Dendritic cell treated with granulocyte-macrophage colony-stimulating factor and Interleukin-4, amounts not matched to agents 40 ng/mL and 50 ng/mL, for 4 days (primary cell): ENCODE data around the gene VAMP5.
A peak's percentile ranks its signal among the peaks of the same experiment; 100 is the strongest.
"Not testable (repeated sequence)": the region's sequence is repeated elsewhere in the genome, so short reads cannot be mapped to it uniquely, and the experiment has no call there.

Source experiments
- H3K27ac Mint-ChIP-seq: one replicate; pipeline ENCODE4 v1.8.0; 2022; ENCODE audit warnings: mild to moderate bottlenecking, mixed read lengths
- H3K27me3 Mint-ChIP-seq: one replicate; pipeline ENCODE4 v1.8.0; 2022; ENCODE audit warnings: mild to moderate bottlenecking, mixed read lengths
- H3K36me3 Mint-ChIP-seq: one replicate; pipeline ENCODE4 v1.8.0; 2022; ENCODE audit warnings: low read depth, mixed read lengths
- H3K4me1 Mint-ChIP-seq: one replicate; pipeline ENCODE4 v1.8.0; 2022; ENCODE audit warnings: low read depth, mixed read lengths
- H3K4me3 Mint-ChIP-seq: one replicate; pipeline ENCODE4 v1.8.0; 2022; ENCODE audit warnings: mild to moderate bottlenecking, moderate library complexity, mixed read lengths
- H3K9me3 Mint-ChIP-seq: one replicate; pipeline ENCODE4 v1.8.0; 2022; ENCODE audit warnings: mixed read lengths
- intact Hi-C: fragments of 100-400 bp; cut with micrococcal nuclease; formaldehyde crosslinking; loops from one replicate; pipeline ENCODE4 v1.15.0; 2022

VAMP5 gene

DNA sequence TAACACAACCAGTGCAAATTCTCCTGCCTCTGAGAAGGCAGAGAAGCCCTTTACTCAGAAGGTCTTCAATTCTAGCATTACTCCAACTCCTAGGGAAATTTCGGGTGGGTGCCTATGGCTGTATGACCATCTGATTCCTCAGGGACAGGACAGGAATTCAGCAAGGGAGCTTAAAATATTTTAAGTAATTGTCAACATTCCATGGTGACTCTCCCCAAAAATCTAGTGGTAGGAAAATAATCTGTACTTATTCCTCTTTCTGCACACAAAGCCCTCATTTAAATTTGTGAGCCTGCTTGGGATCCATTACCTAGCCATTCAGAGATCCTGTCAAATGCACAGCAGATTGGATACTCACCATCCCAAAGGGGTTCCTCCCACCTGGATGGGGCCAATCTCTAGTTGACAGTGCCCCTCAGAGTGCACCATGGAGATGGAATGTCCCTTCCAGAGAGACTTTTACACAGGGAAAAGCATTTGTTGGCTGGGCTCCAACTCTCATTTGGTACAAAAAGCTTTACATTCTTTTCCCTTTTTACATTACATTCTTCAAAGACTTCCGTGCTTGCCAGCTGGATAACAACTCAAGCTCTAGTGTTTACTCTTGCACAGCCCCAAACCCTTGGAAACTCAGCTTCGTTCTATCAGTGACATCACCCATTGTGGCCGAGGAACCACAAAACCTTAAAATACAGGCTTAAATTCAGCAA is 21.3 kb downstream of the VAMP5 start:
- Mint-ChIP-seq H3K27me3 (no peaks in the 10 kb centered on the region), H3K4me3 (no peak overlapping the region), H3K36me3 (peaks cover 73% of the 10 kb centered on the region)

DNA sequence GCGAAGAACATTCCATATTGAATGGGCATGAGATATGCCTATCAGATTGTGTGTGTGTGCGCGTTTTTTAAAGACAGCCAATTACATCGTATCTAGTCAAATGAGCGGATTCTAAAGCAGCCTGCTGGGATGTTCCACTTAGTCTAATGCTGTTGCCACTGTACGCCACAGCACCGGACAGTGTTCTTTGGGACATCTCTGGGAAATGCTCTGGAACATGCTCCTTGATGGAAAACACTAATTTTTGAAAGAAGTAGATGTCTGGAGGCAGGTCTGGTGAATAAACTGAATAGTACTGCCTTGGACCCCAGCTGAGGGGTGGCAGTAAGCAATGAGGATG is 21.9 kb downstream of the VAMP5 start:
- Mint-ChIP-seq H3K4me3 (no peak overlapping the region), H3K4me1 (peaks cover 78% of the 10 kb centered on the region), H3K9me3 (no peaks in the 10 kb centered on the region), H3K36me3 (peaks cover 69% of the 10 kb centered on the region), H3K27me3 (no peaks in the 10 kb centered on the region), H3K27ac (no peak overlapping the region)
- intact Hi-C loops, result no loop called here

More for the DNA sequence above, 21.3 kb downstream of the VAMP5 start:
- Mint-ChIP-seq H3K27ac (no peak overlapping the region), H3K9me3 (no peaks in the 10 kb centered on the region), H3K4me1 (peaks cover 83% of the 10 kb centered on the region)
- intact Hi-C loops, result no loop called here

DNA sequence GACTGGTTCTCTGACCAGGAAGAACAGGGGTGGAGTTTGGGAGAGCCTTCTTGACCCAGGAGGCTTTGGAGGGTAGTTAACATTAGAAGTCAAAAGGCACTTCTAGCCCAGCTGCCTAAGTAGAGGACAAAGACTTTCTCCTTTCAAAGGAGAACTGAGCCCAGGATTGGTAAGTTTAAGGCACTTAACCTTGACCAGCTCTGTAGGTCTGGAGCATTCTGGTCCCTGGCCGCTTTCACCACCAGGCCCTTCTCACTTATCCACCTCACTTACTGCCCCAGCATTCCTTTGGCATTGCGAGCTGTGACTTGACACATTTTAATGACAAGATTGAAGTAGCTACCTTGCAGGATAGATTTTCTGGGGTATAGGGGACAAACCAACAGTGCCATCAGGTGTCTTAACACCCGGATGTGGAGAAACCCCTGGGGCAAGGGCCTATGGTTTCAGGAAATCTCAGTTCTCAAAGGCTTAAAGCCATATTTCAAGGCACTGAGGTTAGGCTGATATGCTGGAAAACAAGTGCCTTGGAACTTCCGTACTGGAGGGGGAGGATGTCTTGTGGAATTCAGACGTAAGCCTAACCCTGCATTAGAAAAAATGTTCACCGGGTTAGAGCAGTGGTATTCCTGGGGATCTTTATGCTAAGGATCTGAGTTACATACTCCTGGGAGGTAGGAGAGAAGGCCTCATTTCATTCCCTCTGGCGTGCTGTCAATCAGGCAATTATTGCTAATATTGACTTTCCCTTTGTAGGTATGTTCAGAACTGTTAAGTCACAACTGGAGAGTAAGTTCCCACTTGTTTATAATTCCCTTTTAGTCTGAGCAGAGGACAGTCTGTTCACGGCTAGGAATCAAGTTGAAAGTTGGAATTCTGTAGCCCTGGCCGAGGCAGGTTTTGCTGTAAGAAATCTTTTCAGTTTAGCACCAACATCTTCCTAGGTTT is 23.3 kb downstream of the VAMP5 start:
- Mint-ChIP-seq H3K27ac (no peak overlapping the region), H3K9me3 (no peaks in the 10 kb centered on the region), H3K4me1 (peaks cover 69% of the 10 kb centered on the region), H3K36me3 (peaks cover 63% of the 10 kb centered on the region), H3K4me3 (no peak overlapping the region), H3K27me3 (no peaks in the 10 kb centered on the region)
- intact Hi-C loops, result no loop called here

DNA sequence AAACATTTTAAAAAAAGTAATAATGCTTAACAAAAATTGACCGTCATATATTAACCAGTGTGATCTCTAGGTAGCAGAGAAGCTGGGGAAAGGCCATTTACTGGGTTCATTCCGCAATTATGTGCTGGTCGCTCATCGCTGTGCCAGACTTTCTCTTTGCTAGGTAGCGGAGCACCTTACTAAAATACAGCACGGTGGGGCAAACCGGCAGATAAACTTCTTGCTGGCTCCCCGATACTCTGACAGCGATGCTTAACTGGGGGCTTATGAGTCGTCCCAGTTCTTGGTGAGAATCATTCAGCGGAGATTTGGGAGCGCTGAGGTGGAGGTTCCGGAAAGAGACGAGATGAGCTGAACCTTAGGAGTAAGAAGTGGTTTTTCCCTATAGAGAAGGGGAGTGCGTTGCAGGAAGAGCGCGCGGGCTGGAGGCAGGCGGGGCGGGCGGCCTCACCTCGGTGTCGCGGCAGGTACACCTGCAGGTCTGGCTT is 27.0 kb downstream of the VAMP5 start:
- Mint-ChIP-seq H3K4me1 (peaks cover 38% of the 10 kb centered on the region), H3K4me3 (peak overlapping the region; percentile 96), H3K27ac (peak overlapping the region; percentile 87), H3K27me3 (no peaks in the 10 kb centered on the region), H3K9me3 (no peaks in the 10 kb centered on the region), H3K36me3 (peaks cover 53% of the 10 kb centered on the region)
- intact Hi-C loops, result loop anchor here (10.0 kb wide), 1 partner anchor 494 kb away; the partner anchor contains the start of genes POLR1A and PTCD3

DNA sequence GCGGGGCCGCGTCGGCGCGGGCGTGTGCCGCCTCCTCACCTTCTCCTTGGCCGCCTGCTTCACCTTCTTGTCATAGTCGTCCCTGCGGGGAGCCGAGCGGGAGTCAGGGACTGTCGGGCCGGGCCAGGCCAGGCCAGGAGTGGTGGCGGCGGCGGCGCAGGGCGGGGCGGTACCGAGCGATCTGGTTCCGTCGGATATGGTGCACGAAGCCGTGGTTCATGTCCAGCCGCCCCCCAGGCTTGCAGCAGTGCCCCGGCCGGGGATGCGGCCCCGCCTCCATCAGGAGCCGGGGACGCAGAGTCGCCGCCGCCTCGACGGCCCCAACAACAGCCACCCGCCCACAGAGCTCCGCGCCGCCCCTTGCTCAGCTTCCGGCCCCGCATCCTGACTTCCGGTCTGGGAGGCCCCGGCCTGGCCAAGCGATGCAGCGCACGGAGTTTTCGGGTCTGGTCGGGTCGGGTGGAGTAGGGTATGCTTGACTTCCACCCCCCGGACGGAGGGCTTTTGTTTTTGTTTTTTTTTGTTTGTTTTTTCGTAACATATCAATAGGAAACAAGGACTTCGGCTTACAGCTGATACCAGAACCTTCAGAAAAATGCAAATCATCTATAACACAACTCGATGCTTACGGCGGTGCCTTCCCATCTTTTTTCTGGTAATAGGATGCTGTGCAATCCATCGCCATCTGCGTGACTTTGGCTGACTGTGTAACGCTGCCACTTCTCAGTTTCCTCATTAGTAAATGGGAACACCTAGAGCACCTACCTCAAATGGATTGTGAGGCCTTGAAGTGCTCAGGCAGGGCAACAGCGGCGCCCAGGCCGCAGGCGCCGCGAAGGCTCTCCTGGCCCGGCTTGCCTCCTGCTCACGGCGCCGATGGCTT is 27.7 kb downstream of the VAMP5 start, which contains the start of gene C2orf68:
Gene C2orf68, minus strand, starts transcription at position 362 of the 883 bp plus-strand sequence. Its CDS starts 82 bp downstream, at position 280.
- Mint-ChIP-seq H3K4me1 (peaks cover 37% of the 10 kb centered on the region), H3K36me3 (peaks cover 54% of the 10 kb centered on the region), H3K27me3 (no peaks in the 10 kb centered on the region), H3K4me3 (peak within 1 kb of the TSS; percentile 96), H3K27ac (peak within 1 kb of the TSS; percentile 87), H3K9me3 (no peaks in the 10 kb centered on the region)
- intact Hi-C loops, result loop anchor here (10.0 kb wide), 1 partner anchor 493 kb away; the partner anchor contains the start of genes POLR1A and PTCD3

DNA sequence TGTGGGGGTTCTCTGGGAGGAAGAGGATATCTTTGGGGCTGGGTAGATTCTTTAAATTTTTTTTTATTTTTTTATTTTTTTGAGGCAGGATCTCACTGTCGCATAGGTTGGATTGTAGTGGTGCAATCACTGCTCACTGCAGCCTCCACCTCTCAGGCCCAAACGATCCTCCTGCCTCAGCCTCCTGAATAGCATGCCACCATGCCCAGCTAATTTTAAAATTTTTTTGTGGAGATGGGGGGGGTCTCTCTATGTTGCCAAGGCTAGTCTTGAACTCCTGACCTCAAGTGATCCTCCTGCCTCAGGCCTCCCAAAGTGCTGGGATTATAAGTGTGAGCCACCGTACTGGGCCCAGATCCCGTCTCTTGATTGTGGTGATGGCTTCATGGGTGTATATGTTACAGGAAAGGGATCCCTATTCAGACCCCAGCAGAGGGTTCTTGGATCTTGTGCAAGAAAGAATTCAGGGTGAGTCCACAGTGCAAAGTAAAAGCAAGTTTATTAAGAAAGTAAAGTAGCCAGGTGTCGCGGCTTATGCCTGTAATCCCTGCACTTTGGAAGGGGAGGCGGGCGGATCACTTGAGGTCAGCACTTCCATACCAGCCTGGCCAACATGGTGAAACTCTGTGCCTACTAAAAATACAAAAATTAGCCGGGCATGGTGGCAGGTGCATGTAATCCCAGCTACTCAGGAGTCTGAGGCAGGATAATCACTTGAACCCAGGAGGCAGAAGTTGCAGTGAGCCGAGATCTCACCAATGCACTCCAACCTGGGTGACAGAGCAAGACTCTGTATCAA is 29.7 kb downstream of the VAMP5 start:
- no peak overlapping the region for H3K27ac Mint-ChIP-seq
- H3K4me1 Mint-ChIP-seq, result peaks cover 33% of the 10 kb centered on the region
- peaks cover 45% of the 10 kb centered on the region for H3K36me3 Mint-ChIP-seq
- no peak overlapping the region for H3K4me3 Mint-ChIP-seq
- H3K9me3 Mint-ChIP-seq, result no peaks in the 10 kb centered on the region
- H3K27me3 Mint-ChIP-seq, result no peaks in the 10 kb centered on the region
- intact Hi-C loops, result loop anchor here (10.0 kb wide), 1 partner anchor 491 kb away; the partner anchor contains the start of genes POLR1A and PTCD3

DNA sequence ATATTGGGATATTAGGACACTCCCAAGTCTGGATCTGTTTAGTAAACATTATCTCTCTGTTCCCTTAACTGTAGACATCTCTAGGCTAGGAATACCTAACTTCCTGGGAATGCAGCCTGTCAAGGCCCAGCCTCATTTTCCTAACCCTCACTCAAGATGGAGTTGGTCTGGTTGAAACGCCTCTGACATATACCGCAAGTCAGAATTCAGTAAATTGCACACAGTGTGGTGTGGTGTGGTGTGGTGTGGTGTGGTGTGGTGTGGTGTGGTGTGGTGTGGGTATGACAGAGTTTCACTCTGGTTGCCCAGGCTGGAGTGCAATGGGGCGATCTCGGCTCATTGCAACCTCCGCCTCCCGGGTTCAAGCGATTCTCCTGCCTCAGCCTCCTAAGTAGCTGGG is 30.5 kb downstream of the VAMP5 start:
- H3K4me3 Mint-ChIP-seq, result not testable (repeated sequence)

DNA sequence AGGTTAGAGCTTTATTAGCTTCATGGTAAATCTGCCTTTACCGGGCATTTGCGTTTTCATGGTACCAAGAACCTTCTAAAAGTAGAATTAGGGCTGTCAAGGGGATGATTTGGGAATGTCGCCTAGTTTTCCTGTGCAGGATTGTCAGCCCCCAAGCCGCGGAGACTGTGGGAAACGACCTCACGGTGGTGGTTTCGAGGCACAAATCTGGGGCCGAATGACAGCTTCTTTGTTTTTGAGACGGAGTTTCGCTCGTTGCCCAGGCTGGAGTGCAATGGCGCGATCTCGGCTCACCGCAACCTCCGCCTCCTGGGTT is 31.1 kb downstream of the VAMP5 start:
- Mint-ChIP-seq H3K36me3 (peaks cover 42% of the 10 kb centered on the region), H3K4me1 (peaks cover 24% of the 10 kb centered on the region), H3K9me3 (no peaks in the 10 kb centered on the region), H3K27me3 (no peaks in the 10 kb centered on the region), H3K27ac (peak overlapping the region; percentile 92), H3K4me3 (peak overlapping the region; percentile 91)
- intact Hi-C loops, result loop anchor here (10.0 kb wide), 1 partner anchor 489 kb away; the partner anchor contains the start of genes POLR1A and PTCD3

More for the DNA sequence above, 30.5 kb downstream of the VAMP5 start:
- not testable (repeated sequence) for H3K9me3 Mint-ChIP-seq, H3K27me3 Mint-ChIP-seq
- H3K36me3 Mint-ChIP-seq, result peaks cover 43% of the 10 kb centered on the region
- intact Hi-C loops, result loop anchor here (10.0 kb wide), 1 partner anchor 490 kb away; the partner anchor contains the start of genes POLR1A and PTCD3
- H3K4me1 Mint-ChIP-seq, result peaks cover 30% of the 10 kb centered on the region
- H3K27ac Mint-ChIP-seq, result peak overlapping the region; percentile 92

DNA sequence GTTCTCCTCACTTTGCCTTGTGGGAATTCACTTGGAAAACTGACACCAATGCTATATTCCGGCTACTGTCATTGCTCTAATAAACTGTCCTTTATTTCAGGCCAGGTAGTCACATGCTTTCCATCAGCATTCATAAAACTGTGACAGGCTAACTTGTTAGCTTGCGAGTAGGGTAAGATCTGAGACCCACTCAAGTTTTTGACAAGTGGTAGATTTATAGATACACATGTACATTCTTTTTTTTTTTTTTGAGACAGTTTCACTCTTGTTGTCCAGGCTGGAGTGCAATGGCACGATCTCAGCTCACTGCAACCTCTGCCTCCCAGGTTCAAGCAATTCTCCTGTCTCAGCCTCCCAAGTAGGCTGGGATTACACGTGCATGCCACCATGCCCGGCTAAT is 33.5 kb downstream of the VAMP5 start:
- not testable (repeated sequence) for H3K27me3 Mint-ChIP-seq, H3K4me3 Mint-ChIP-seq, H3K9me3 Mint-ChIP-seq
- peak overlapping the region; percentile 92 for H3K27ac Mint-ChIP-seq
- intact Hi-C loops, result loop anchor here (2.0 to 10.0 kb wide), 2 partner anchors 15 to 487 kb away; partner anchors contain the start of genes POLR1A, PTCD3 and TMEM150A
- peaks cover 57% of the 10 kb centered on the region for H3K36me3 Mint-ChIP-seq
- H3K4me1 Mint-ChIP-seq, result peaks cover 22% of the 10 kb centered on the region

DNA sequence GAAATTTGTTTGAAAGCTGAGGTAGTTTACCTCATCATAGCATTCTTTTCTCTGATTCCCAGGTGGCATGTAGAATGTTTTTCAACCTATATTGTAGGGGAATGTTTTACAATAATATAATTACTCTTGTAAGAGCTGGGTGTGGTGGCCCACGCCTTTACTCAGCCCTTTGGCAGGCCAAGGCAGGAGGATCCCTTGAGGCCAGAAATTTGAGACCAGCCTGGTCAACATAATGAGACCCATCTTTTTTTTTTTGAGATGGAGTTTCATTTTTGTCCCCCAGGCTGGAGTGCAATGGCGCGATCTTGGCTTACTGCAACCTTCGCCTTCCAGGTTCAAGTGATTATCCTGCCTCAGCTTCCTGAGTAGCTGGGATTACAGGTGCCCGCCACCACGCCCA is 35.4 kb downstream of the VAMP5 start:
- Mint-ChIP-seq H3K4me1 (peaks cover 22% of the 10 kb centered on the region), H3K9me3 (no peaks in the 10 kb centered on the region), H3K36me3 (peaks cover 76% of the 10 kb centered on the region), H3K27ac (no peak overlapping the region), H3K4me3 (no peak overlapping the region), H3K27me3 (no peaks in the 10 kb centered on the region)
- intact Hi-C loops, result loop anchor here (10.0 kb wide), 2 partner anchors 485 to 505 kb away; partner anchors contain the start of genes POLR1A and PTCD3

DNA sequence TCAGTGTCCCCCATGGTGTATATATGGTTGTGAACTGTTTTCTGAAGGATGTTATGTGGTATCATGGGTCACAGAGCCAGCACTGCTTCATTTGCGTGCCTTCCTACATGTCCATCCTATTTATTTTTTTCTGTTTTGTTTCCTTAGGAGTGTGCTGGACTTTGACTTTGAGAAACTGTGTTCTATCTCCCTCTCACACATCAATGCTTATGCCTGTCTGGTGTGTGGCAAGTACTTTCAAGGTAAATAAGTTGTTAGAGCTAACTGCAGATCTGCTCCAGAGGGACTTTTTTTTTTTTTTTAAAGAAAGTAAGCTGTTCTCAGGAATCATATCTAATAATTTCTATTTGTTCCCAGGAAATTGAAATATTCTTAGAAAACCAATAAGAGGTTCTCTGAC is 37.1 kb downstream of the VAMP5 start:
- no peak overlapping the region for H3K27ac Mint-ChIP-seq
- peaks cover 22% of the 10 kb centered on the region for H3K4me1 Mint-ChIP-seq
- H3K27me3 Mint-ChIP-seq, result no peaks in the 10 kb centered on the region
- H3K4me3 Mint-ChIP-seq, result no peak overlapping the region
- H3K9me3 Mint-ChIP-seq, result no peaks in the 10 kb centered on the region
- H3K36me3 Mint-ChIP-seq, result peaks cover 88% of the 10 kb centered on the region
- intact Hi-C loops, result loop anchor here (10.0 kb wide), 1 partner anchor 503 kb away; no protein-coding TSS in a partner anchor

DNA sequence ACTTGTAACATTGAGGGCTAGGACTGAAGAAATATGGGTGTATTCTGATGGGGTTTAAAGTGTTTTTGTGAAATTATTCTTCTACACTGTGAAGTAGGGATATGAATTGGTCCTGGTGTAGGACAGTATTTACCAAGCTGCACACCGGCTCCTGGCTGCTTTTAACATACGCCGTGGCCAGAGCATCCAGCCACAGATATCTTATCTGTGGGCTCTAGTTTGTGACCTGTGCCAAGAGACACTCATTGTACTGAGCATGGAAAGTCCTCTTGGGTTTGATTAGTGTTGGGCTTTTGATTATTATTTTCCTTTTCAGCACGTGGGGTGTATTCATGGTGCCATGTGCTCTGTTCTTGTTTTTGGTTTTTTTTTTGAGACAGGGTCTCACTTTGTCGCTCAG is 39.8 kb downstream of the VAMP5 start:
- Mint-ChIP-seq H3K9me3 (no peaks in the 10 kb centered on the region), H3K4me3 (no peak overlapping the region), H3K27me3 (no peaks in the 10 kb centered on the region), H3K4me1 (peaks cover 3% of the 10 kb centered on the region), H3K36me3 (peaks cover 96% of the 10 kb centered on the region), H3K27ac (no peak overlapping the region)
- intact Hi-C loops, result loop anchor here (10.0 kb wide), 1 partner anchor 501 kb away; no protein-coding TSS in a partner anchor
